HL-60 (cell line): ENCODE results near the gene RSAD1.
"Not testable (repeated sequence)": the region's sequence is repeated elsewhere in the genome, so short reads cannot be mapped to it uniquely, and the experiment has no call there.

ENCODE experiments used
- POLR2AphosphoS5 ChIP-seq: IDR thresholded peaks from 2 replicates; pipeline ENCODE4 v1.6.1; 2012; ENCODE audit warnings: low read depth
- TF ChIP-seq, protein P1 (sequence below): IDR thresholded peaks from one replicate; pipeline ENCODE4 v1.5.1; 2011; ENCODE audit warnings: low read length, control low read depth, inconsistent platforms; ENCODE audit not compliant: insufficient read depth

DNA sequence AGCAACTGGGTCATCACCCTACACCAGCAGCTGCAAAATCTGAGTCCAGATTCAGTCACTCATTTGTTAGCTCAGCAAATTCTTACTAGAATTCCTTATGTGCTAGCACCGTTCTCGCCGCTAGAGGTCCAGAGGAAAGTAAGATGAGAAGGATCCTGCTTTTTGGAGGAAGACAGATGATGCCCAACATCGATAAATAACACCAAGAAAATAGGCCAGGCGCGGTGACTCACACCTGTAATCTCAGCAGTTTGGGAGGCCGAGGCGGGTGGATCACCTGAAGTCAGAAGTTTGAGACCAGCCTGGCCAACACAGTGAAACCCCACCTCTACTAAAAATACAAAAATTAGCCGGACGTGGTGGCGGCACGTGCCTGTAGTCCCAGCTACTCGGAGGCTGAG is 5.9 kb upstream of the RSAD1 start:
- TF ChIP-seq, protein P1, sequence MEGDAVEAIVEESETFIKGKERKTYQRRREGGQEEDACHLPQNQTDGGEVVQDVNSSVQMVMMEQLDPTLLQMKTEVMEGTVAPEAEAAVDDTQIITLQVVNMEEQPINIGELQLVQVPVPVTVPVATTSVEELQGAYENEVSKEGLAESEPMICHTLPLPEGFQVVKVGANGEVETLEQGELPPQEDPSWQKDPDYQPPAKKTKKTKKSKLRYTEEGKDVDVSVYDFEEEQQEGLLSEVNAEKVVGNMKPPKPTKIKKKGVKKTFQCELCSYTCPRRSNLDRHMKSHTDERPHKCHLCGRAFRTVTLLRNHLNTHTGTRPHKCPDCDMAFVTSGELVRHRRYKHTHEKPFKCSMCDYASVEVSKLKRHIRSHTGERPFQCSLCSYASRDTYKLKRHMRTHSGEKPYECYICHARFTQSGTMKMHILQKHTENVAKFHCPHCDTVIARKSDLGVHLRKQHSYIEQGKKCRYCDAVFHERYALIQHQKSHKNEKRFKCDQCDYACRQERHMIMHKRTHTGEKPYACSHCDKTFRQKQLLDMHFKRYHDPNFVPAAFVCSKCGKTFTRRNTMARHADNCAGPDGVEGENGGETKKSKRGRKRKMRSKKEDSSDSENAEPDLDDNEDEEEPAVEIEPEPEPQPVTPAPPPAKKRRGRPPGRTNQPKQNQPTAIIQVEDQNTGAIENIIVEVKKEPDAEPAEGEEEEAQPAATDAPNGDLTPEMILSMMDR: not testable (repeated sequence)
- TF ChIP-seq POLR2AphosphoS5: not testable (repeated sequence)
